Right kidney (tissue), 1 donor: Measurements from ENCODE around the gene HPN.
"Not testable (repeated sequence)": the region's sequence is repeated elsewhere in the genome, so short reads cannot be mapped to it uniquely, and the experiment has no call there.

Experiments
- DNase-seq: peaks from one replicate; pipeline ENCODE4 v3.0.0-alpha.2; 2016

The HPN gene

DNA sequence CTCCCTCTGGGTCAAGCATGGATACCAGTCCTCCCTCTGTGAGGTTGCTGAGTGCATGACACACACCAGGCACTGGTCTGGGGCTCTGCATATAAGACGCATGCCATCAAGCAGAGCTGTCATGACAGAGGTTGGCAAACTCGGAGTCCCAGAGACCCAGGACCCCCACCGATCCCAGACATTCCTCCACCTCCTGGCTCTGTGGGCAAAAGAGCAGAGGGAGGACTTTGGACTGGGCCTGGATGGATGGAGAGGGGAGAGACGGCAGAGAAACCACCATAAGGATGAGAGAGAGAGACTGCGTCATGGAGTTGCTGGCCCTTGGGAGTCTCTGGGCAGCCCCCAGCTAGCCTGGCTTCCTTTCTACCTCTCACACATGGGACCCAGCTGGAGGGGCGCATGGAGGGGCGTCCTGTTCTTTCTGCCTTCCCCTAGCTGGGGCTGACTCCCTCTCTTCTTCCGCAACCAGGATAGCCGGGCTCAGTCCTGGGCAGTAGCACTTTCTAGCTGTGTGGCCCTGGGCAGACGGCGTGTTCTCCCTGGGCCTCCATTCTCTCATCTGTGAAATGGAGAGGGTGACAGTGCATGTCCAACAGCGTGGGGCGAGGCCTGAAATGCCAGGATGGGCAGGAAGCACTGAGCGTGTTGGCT is 1.6 kb downstream of the HPN start:
- no peak for DNase-seq

DNA sequence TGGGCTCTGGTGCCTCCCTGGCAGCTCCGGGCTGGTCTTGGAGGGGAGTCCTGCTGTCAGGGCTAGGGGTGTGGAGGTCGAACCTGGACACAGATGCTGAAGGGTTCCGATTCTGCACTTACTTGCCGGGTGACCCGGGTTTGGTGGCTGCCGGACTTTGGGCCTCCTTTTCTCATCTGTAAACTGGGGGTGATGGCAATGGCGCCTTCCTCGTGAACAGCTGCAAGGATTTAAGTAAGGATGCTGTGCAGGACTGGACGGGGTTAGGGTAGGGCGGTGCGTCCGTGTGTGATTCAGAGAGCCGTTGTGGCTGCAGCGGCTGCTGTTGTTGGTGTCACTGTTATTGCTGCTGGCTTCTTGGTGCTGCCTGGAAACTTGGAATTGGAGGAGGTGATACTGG is 2.4 kb downstream of the HPN start:
- DNase-seq = no peak

GRCh38 chr19:35044317-35045117 is 3.0 kb downstream of the HPN start:
- no peak for DNase-seq

GRCh38 chr19:35045667-35046300 is 4.3 kb downstream of the HPN start:
- DNase-seq = no peak

DNA sequence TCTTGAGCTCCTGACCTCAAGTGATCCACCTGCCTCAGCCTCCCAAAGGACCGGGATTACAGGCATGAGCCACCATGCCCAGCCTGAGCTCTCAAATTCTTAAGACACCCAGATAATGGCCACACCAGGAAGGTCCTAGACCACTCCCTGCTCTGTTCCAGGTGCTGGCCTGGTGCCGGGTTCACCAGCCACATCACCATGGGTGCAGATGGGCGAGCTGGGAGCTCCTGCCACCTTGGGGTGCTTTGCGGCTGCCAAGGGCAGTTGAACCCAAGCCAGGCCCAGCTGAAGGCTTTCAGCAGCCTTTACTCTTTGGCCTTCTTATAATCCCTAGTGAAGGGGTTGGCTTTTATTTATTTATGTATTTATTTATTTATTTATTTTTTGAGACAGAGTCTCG is 4.9 kb downstream of the HPN start:
- DNase-seq = no peak

DNA sequence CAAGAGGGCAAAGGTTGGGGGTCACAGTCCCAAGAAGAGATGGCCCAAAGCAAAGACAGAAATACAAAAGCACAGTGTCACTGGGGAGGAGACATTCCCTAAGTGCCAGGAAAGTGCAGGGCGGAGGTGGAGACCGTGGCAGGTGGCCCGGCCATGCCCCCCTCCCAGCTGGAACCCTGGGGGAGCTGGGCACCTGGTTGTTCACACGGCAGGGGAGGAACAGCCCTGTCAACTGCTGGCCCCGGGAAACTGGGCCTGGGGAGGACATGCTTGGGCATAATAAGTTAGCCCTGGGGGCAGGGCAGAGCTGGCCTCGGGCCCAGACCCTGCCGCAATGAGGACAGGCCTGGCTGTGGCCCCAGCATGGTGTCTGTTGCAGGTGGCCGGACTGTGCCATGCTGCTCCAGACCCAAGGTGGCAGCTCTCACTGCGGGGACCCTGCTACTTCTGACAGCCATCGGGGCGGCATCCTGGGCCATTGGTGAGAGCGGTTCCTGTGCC is 7.4 kb downstream of the HPN start:
- DNase-seq = no peak

DNA sequence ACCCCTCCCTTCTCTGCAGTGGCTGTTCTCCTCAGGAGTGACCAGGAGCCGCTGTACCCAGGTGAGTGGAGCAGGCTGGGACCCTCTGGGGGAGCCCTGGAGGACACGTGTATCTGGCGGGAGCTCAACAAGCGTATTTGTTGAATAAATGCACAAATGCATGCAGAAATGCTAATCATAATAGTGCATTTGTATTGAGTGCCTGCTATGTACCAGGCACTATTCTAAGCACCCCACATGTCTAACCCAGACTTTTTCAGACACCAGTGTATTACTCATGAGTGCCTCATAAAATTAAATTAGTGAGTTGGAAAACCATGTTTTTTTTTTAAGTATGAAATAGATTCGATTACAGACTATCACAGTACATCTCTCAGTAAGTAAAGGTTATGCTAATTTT is 7.9 kb downstream of the HPN start:
- DNase-seq = no peak

GRCh38 chr19:35050662-35051061 is 9.1 kb downstream of the HPN start:
- DNase-seq = not testable (repeated sequence)

GRCh38 chr19:35051268-35051667 is 9.7 kb downstream of the HPN start:
- DNase-seq = not testable (repeated sequence)

DNA sequence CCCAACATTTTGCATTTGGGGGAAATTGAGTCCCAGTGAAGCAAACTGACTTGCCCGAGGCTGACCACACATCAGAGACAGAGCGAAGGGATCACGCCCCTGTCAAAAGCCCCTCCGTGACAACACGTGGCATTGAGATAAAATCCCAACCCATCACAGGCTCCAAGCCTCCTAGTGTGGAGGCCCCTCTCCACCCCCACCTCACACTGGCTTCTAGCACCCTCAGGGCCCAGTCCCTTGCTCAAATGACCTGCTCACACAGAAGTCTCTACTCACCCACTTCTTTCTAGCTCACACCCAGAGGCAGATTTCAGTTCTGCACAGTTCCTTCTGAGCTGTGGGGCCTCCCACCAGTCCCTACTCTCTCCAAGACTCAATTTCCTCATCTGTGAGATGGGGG is 10.3 kb downstream of the HPN start:
- DNase-seq = no peak

DNA sequence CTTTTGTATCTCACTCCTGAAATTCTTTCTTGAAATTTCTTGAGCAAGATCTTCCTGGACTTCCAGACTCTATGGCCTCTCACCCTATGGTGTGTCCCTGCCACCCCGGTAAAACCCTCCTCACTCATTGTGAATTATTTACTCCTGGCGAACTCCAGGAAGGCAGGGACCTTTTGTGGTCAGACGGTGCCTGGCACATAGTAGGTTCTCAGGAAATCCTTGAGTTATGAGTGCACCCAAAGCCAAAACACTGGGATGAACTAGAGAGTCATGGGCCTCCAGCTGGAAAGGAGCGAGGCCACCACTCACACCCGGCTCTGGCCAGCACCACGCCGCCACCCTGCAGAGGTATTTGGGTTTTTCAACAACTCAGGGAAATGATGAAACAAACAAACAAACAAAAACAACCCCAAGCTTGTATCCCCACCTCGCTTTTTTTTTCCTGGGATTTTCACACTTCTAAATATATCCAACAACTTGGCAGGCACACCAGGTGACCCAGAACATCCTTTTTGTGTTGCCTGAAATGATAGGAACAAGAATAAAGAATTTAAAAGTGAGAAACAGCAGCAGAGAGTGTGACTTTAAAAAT is 11.2 kb downstream of the HPN start:
- no peak for DNase-seq

DNA sequence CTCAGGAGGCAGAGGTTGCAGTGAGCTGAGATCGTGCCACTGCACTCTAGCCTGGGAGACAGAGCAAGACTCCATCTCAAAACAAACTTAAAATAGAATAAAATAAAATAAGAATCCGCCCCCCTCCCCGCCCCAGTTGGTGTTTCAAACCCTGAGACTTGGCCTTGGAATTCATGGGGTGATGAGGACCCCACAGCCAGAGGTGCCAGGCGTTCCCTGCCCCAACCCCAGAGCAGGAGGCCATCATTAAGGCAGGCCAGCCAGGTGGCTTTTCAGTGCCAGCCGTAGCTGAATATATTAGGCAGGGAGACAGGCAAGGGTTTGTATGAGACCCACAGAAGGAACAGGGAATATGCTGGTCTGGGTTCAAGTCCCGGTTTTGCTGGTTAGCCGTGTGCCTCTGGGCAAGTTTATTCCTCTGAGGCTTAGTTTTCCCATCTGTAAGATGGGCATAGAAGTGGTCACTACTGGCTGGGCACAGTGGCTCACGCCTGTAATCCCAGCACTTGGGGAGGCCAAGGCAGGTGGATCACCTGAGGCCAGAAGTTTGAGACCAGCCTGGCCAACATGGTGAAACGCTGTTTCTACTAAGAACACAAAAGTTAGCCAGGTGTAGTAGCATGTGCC is 12.3 kb downstream of the HPN start:
- no peak for DNase-seq

GRCh38 chr19:35054626-35055025 is 13.1 kb downstream of the HPN start:
- no peak for DNase-seq

- DNase-seq = no peak
These were observed 14.2 kb downstream of the HPN start for GRCh38 chr19:35055715-35056179.

DNA sequence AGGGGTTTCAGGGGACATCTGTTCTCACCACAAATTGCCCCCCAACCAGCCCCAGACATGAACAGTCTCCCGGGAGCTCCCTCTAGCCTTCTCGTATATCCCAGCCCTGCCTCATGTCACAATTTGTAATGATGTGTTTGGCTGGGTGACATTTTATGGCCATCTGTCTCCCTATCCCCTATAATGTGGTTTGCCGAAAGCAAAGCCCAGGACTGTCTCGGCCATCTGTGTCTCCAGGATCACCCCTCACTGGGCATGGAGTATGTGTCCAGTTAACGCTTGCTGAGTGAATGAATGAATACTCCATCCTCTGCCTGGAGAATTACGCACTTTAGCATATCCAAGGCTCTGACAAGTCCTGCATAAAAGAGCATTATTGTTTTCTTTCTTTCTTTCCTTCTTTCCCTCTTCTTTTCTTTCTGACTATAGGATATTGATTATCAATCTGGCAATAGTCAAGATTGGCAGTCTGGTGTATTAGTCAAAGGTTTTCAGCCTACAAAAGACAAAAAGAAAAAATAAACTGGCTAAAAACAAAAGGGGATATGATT is 15.1 kb downstream of the HPN start:
- no peak for DNase-seq

DNA sequence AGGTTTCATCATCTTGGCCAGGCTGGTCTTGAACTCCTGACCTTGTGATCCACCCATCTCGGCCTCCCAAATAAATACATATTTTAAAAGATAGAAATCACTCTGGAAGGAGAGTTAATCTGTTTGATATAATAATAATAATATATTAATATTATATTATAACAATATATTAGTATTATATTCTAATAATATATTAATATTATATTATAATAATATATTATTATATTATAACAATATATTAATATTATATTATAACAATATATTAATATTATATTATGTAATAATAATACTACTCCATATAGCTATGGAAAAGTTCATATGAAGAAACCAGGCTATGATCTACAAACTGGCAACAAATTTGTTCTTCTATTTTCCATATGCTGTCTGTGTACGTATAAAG is 16.8 kb downstream of the HPN start:
- DNase-seq = no peak

DNA sequence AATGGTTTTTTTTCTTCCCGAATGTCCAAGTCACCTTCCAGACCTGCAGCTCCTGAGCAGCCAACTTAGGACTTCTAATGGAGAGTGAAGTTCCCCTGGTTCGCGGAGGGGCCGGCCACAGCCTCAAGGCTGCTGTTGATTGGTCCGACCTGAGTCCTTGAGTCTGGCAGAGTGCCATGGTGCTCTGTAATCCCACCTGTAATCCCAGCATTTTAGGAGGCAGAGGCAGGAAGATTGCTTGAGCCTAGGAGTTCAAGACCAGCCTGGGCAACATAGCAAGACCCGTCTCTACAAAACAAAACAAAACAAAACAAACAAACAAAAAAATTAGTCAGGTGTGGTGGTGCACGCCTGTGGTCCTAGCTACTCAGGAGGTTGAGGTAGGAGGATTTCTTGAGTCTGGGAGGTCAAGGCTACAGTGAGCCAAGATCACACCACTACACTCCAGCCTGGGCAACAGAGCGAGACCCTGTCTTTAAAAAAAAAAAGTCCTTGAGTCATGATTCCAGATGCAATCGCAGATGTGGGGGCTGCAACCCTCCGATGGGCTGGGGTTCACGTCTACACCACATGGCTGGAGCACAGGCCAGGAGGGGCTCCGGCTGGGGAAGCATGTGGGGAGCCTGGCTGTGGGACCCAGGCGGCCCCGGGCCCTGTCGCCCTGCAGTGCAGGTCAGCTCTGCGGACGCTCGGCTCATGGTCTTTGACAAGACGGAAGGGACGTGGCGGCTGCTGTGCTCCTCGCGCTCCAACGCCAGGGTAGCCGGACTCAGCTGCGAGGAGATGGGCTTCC is 17.7 kb downstream of the HPN start:
- DNase-seq = no peak

DNA sequence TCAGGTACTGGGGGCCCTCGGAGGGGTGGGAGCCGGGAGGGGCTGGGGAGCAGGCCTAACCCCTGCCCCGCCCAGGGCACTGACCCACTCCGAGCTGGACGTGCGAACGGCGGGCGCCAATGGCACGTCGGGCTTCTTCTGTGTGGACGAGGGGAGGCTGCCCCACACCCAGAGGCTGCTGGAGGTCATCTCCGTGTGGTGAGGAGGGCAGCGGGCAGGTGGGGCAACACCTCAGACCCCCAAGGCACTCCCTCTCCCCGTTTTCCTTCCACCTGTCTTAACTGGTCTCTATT is 18.2 kb downstream of the HPN start:
- DNase-seq = no peak

GRCh38 chr19:35060160-35060855 is 18.8 kb downstream of the HPN start:
- DNase-seq = no peak

- DNase-seq = no peak
These were observed 20.3 kb downstream of the HPN start for GRCh38 chr19:35061583-35062373.
